ENCODE data around the gene RAB24.

RAB24 gene

GRCh38 chr5:177275883-177276282 is 27.6 kb downstream of the RAB24 start:
- no peak for TF ChIP-seq CTCF (IDR thresholded peaks at IDR 0.05; ENCODE audit: extremely low read depth, insufficient read depth, missing control alignments)
- in situ Hi-C loops (cut with MboI; ENCODE audit: low pct_unique_long_range_greater_than_20kb, low sequenced_read_pairs, unreplicated experiment): no loop called here
- no peak for DNase-seq (ENCODE audit: low spot score)

GRCh38 chr5:177271113-177271512 is 32.4 kb downstream of the RAB24 start:
- no peak for TF ChIP-seq CTCF (IDR thresholded peaks at IDR 0.05; ENCODE audit: extremely low read depth, insufficient read depth, missing control alignments)
- in situ Hi-C loops (cut with MboI; ENCODE audit: low pct_unique_long_range_greater_than_20kb, low sequenced_read_pairs, unreplicated experiment): no loop called here
- DNase-seq (ENCODE audit: low spot score): no peak

GRCh38 chr5:177270653-177271052 is 32.9 kb downstream of the RAB24 start:
- in situ Hi-C loops (cut with MboI; ENCODE audit: low pct_unique_long_range_greater_than_20kb, low sequenced_read_pairs, unreplicated experiment): no loop called here
- no peak for TF ChIP-seq CTCF (IDR thresholded peaks at IDR 0.05; ENCODE audit: extremely low read depth, insufficient read depth, missing control alignments)

GRCh38 chr5:177269976-177270375 is 33.5 kb downstream of the RAB24 start:
- in situ Hi-C loops (cut with MboI; ENCODE audit: low pct_unique_long_range_greater_than_20kb, low sequenced_read_pairs, unreplicated experiment): no loop called here
- TF ChIP-seq CTCF (IDR thresholded peaks at IDR 0.05; ENCODE audit: extremely low read depth, insufficient read depth, missing control alignments): no peak
- DNase-seq (ENCODE audit: low spot score): no peak

More at GRCh38 chr5:177270653-177271052, 32.9 kb downstream of the RAB24 start:
- no peak for DNase-seq (ENCODE audit: low spot score)

GRCh38 chr5:177269232-177269895 is 34.2 kb downstream of the RAB24 start:
- in situ Hi-C loops (cut with MboI; ENCODE audit: low pct_unique_long_range_greater_than_20kb, low sequenced_read_pairs, unreplicated experiment): no loop called here
- DNase-seq (ENCODE audit: low spot score): no peak
- no peak for TF ChIP-seq CTCF (IDR thresholded peaks at IDR 0.05; ENCODE audit: extremely low read depth, insufficient read depth, missing control alignments)

GRCh38 chr5:177265395-177265794 is 38.1 kb downstream of the RAB24 start:
- in situ Hi-C loops (cut with MboI; ENCODE audit: low pct_unique_long_range_greater_than_20kb, low sequenced_read_pairs, unreplicated experiment): no loop called here
- no peak for TF ChIP-seq CTCF (IDR thresholded peaks at IDR 0.05; ENCODE audit: extremely low read depth, insufficient read depth, missing control alignments)
- DNase-seq (ENCODE audit: low spot score): no peak

Measured in GM13977 (cell line).